ENCODE data around the gene FAM184A. TPM values are rescaled to one million over a fixed set of nuclear protein-coding genes. Genes with fewer than 3 reads are reported as not detected.

Gene FAM184A
- polyA plus RNA-seq, 1 experiment: not detected

DNA sequence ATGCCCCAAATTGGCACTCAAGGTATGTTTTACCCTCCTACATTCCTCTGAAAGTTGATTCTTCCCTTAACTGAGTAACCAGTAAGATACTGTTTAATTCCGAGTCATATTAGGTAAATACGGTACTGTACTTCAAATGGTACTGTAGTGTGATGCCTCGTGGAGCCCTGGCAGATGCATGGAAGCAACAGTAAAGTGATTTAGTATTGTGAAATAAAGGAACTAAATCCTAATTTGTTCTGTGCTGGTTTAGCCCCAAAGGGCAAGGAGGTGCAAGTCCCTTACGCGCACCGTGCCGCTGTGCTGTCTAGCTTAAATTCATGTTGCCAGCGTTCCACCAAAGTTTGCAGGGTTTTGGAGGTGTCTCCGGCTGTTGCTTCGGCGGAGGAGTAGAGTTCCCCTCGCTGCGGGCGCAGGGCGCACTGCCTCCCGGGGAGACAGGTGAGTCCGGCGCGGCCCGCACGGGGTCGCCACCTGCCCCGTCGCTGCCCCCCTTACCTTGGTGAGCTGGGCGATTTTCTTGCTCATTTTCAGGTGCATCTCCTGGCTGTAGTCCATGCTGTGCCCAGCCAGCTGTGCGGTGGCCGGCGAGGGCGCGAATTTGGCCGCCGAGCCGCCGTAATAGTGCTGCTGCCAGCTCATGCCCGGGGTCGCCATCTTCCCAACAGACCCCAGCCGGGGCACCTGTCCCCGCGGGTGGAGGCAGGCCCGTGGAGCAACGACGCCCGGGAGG is 655 bp downstream of the FAM184A start:
- H3K27me3 ChIP-seq (ENCODE audit: control insufficient read depth, insufficient read depth, low read length): peaks cover 20% of the 10 kb centered on the region

DNA sequence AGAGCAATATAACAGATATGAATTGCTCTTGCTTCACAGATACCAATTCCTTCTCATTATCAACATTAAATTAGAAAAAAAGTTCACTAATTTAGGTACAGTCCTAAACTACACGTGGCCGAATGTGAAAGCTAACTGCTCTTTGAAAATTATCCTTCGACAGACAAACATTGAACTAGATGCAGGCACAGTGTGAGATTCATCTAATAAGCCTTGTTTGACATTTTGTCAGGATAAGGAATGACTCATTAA is 1.1 kb downstream of the FAM184A start:
- H3K4me3 ChIP-seq (ENCODE audit: low read depth, low read length): no peak overlapping the region
- peaks cover 20% of the 10 kb centered on the region for H3K27me3 ChIP-seq (ENCODE audit: control insufficient read depth, insufficient read depth, low read length)
- no peaks in the 10 kb centered on the region for H3K36me3 ChIP-seq (ENCODE audit: control insufficient read depth, insufficient read depth, low read length)
- TF ChIP-seq, protein P1, sequence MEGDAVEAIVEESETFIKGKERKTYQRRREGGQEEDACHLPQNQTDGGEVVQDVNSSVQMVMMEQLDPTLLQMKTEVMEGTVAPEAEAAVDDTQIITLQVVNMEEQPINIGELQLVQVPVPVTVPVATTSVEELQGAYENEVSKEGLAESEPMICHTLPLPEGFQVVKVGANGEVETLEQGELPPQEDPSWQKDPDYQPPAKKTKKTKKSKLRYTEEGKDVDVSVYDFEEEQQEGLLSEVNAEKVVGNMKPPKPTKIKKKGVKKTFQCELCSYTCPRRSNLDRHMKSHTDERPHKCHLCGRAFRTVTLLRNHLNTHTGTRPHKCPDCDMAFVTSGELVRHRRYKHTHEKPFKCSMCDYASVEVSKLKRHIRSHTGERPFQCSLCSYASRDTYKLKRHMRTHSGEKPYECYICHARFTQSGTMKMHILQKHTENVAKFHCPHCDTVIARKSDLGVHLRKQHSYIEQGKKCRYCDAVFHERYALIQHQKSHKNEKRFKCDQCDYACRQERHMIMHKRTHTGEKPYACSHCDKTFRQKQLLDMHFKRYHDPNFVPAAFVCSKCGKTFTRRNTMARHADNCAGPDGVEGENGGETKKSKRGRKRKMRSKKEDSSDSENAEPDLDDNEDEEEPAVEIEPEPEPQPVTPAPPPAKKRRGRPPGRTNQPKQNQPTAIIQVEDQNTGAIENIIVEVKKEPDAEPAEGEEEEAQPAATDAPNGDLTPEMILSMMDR (IDR thresholded peaks at IDR 0.05; ENCODE audit: insufficient read depth, low read depth, low read length): no peak
- ChIA-PET CTCF (no interaction called here), POLR2A (no interaction called here)
- DNase-seq (ENCODE audit: low read depth): no peak

More for the DNA sequence above, 655 bp downstream of the FAM184A start:
- H3K4me3 ChIP-seq (ENCODE audit: low read depth, low read length): peak overlapping the region; percentile 54
- TF ChIP-seq, protein P1 (IDR thresholded peaks at IDR 0.05; ENCODE audit: insufficient read depth, low read depth, low read length): 0 out of 2 replicates have a peak, but pooled peaks have one; percentile 1
- no peaks in the 10 kb centered on the region for H3K36me3 ChIP-seq (ENCODE audit: control insufficient read depth, insufficient read depth, low read length)
- ChIA-PET CTCF (no interaction called here), POLR2A (no interaction called here)
- DNase-seq (ENCODE audit: low read depth): no peak

DNA sequence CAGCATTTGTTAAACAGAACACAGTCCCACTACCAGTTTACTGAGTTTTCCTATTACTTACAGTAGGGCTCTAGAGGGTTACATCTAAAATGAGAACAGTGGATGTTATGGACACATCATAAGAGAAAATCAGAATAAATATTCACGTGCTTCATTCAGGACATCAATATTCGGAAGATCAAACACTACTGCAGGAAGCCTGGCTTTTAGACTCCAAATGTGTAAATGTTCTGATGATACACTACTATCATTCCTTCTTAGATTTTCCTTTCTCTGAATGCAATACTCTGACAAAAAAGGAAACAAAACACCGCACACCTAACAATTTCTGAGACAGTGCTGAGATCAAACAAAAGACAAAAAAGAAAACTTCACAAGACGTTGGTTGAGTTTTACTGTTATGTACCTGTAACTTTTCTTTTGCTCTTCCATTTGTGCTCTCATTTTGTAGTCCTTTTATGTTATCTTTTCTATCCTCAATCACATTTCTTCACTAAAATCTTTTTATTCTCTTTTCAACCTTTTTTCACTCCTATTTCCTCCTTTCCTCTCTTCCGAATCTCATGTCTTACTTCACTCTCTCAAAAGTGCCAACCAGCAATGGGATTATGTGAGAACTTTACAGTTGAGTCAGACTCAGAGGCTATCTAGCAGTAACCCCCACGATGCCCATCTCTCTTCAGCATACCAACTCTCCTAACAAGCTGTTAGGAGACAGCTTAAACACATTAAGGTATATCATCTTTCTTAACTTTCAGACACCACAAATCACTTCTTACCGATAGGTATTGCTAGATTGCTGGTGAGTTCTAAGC is 1.7 kb downstream of the FAM184A start:
- no peak for DNase-seq (ENCODE audit: low read depth)
- ChIA-PET CTCF (no interaction called here), POLR2A (no interaction called here)
- H3K4me3 ChIP-seq (ENCODE audit: low read depth, low read length): no peak overlapping the region
- no peaks in the 10 kb centered on the region for H3K36me3 ChIP-seq (ENCODE audit: control insufficient read depth, insufficient read depth, low read length)
- peaks cover 20% of the 10 kb centered on the region for H3K27me3 ChIP-seq (ENCODE audit: control insufficient read depth, insufficient read depth, low read length)
- TF ChIP-seq, protein P1 (IDR thresholded peaks at IDR 0.05; ENCODE audit: insufficient read depth, low read depth, low read length): no peak

DNA sequence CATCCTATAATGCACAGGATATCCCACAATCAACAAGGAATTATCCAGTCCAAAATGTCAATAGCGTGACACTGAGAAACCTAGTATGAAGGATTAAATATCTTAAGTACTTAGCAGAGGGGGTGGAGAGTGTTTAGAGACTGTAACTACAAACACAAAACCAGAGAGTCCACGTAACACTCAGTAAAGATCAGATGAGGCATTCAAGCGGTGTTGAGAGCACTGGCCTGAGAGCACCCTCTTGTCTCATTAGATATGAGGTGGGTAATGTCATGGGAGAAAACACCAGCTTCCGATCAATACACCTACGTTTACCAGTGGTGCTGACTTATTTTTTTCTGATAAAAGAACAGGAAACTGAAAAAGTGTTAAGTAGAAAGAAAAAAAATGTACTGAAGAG is 2.3 kb downstream of the FAM184A start:
- Histone ChIP-seq H3K27me3 (ENCODE audit: control insufficient read depth, insufficient read depth, low read length) (peaks cover 20% of the 10 kb centered on the region), H3K36me3 (ENCODE audit: control insufficient read depth, insufficient read depth, low read length) (no peaks in the 10 kb centered on the region), H3K4me3 (ENCODE audit: low read depth, low read length) (no peak overlapping the region)
- TF ChIP-seq, protein P1 (IDR thresholded peaks at IDR 0.05; ENCODE audit: insufficient read depth, low read depth, low read length): no peak
- DNase-seq (ENCODE audit: low read depth): no peak
- CTCF ChIA-PET: no interaction called here
- POLR2A ChIA-PET: no interaction called here

DNA sequence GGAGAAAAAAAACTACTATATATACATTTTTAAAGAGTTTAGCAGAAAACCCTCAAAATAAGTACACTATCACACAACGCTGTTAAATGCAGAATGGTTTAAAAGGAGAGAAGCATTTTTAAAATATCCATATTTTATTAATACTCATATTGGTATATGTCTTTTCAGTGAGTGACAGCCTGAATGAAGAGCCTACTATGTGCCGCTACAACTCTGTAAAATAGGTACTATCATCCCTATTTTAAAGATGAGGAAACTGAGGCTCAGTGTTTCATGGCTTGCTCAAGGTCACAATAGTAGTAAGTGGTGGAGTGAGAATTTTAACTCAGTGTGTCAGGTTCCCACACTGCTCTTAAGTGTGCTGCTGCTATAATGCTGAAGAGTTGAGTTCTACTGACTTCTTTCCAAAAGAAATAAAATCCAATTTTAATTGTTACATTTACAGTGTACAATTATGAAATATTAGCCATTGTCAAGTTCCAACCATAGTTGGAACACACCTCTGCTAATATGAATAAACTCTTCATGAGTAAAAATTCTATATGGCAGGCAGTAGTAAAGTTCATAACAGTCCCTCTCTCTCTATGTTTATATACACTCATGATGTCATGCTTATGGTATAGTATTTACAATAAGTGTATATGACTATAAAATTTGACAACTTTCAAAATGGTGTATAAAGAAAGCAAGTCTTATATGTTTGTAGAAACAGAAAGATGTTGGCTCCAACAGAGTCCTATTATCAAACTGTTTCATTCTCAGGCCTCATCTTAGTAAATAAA is 3.1 kb downstream of the FAM184A start:
- ChIA-PET POLR2A (no interaction called here), CTCF (no interaction called here)
- TF ChIP-seq, protein P1 (IDR thresholded peaks at IDR 0.05; ENCODE audit: insufficient read depth, low read depth, low read length): no peak
- peaks cover 20% of the 10 kb centered on the region for H3K27me3 ChIP-seq (ENCODE audit: control insufficient read depth, insufficient read depth, low read length)
- H3K4me3 ChIP-seq (ENCODE audit: low read depth, low read length): no peak overlapping the region
- no peak for DNase-seq (ENCODE audit: low read depth)
- no peaks in the 10 kb centered on the region for H3K36me3 ChIP-seq (ENCODE audit: control insufficient read depth, insufficient read depth, low read length)
